ENCODE results near the gene PPP4R3A. TPM values are rescaled to one million over a fixed set of nuclear protein-coding genes. Genes with fewer than 3 reads are reported as not detected.
"Not testable (repeated sequence)": the region's sequence is repeated elsewhere in the genome, so short reads cannot be mapped to it uniquely, and the experiment has no call there.

The PPP4R3A gene
- total RNA-seq, 1 experiment from 2014 or later: 61.8 TPM

DNA sequence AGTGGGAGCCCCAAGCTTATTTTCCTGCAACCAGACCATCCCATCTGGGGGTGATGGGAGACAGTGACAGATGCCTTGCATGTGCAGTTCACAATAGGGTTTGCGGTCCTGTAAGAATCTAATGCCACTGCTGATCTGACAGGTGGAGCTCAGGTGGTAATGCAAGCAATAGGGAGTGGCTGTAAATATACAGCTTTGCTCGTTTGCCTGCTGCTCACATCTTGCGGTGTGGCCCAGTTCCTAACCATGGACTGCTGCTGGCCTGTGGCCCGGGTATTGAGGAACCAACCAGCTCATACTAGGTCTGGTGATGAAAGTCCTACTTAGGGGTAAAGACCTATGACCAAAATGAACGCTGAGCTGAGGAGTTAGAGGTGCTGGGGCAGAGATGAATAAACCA lies 56.4 kb downstream of the PPP4R3A start:
- no peak for DNase-seq (ENCODE audit: low read depth in 1 of 2, low spot score in 2 of 2)
- Histone ChIP-seq H3K9me3 (replicated peaks) (no peaks in the 10 kb centered on the region), H3K36me3 (peaks cover 34% of the 10 kb centered on the region), H3K27me3 (replicated peaks) (no peaks in the 10 kb centered on the region), H3K4me3 (no peak overlapping the region), H3K27ac (no peak overlapping the region), H3K4me1 (replicated peaks) (no peaks in the 10 kb centered on the region)

DNA sequence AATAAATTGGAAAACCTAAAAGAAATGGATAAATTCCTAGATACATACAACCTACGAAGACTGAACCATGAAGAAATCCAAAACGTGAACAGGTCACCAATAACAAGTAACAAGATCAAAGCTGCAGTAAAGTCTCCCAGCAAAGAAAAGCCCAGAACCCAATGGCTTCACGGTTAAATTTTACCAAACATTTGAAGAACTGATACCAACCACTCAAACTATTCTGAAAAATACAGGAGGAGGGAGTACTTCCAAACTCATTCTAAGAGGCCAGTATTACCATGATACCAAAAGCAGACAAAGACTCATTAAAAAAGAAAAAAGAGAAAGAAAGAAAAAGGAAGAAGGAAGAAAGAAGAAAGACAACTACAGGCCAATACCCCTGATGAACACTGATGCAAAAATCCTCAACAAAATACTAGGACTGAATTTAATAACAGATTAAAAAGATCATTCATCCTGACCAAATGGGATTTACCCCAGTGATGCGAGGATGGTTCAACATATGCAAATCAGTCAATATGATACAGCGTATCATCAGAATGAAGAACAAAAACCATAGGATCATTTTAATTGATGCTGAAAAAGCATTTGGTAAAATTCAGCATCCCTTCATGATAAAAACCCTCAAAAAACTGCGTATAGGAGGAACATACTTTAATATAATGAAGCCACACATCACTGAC lies 65.6 kb downstream of the PPP4R3A start:
- no peak for DNase-seq (ENCODE audit: low read depth in 1 of 2, low spot score in 2 of 2)
- Histone ChIP-seq H3K27ac (no peak overlapping the region), H3K36me3 (no peaks in the 10 kb centered on the region), H3K27me3 (replicated peaks) (no peaks in the 10 kb centered on the region; the same call in 1 of the 2 replicates), H3K9me3 (replicated peaks) (no peaks in the 10 kb centered on the region), H3K4me1 (replicated peaks) (no peaks in the 10 kb centered on the region), H3K4me3 (no peak overlapping the region)

DNA sequence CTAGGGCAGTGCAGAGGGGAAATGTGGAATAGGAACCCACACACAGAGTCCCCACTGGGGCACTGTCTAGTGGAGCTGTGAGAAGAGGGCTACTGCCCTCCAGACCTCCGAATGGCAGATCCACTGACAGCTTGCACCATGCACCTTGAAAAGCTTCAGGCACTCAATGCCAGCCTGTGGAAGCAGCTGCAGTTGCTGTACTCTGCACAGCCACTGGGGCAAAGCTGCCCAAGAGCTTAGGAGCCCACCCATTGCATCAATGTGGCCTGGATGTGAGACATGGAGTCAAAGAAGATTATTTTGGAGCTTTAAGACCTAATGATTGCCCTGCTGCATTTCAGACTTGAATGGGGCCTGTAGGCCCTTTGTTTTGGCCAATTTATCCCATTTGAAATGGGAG lies 70.8 kb downstream of the PPP4R3A start:
- Histone ChIP-seq H3K9me3 (replicated peaks) (no peaks in the 10 kb centered on the region), H3K4me1 (replicated peaks) (no peaks in the 10 kb centered on the region), H3K36me3 (no peaks in the 10 kb centered on the region), H3K27ac (no peak overlapping the region), H3K27me3 (replicated peaks) (no peaks in the 10 kb centered on the region), H3K4me3 (no peak overlapping the region)
- DNase-seq (ENCODE audit: low read depth in 1 of 2, low spot score in 2 of 2): no peak

DNA sequence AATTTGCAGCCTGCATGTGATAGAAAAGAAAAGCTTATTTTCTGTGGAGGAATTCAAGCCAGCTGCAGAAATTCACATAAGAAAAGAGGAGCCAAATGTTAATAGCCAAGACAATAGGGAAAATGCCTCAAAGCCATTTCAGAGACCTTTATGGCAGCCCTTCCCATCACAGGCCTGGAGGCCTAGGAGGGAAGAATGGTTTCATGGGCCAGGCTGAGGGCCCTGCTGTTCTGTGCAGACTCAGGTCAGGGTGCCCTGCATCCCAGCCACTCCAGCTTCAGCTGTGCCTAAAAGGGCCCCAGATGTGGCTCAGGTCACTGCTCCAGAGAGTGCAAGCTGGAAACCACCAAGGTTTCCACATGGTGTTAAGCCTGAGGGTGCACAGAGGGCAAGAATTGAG lies 71.3 kb downstream of the PPP4R3A start:
- Histone ChIP-seq H3K4me1 (replicated peaks) (no peaks in the 10 kb centered on the region), H3K27ac (no peak overlapping the region), H3K9me3 (replicated peaks) (no peaks in the 10 kb centered on the region), H3K36me3 (no peaks in the 10 kb centered on the region), H3K27me3 (replicated peaks) (no peaks in the 10 kb centered on the region), H3K4me3 (no peak overlapping the region)
- no peak for DNase-seq (ENCODE audit: low read depth in 1 of 2, low spot score in 2 of 2)

DNA sequence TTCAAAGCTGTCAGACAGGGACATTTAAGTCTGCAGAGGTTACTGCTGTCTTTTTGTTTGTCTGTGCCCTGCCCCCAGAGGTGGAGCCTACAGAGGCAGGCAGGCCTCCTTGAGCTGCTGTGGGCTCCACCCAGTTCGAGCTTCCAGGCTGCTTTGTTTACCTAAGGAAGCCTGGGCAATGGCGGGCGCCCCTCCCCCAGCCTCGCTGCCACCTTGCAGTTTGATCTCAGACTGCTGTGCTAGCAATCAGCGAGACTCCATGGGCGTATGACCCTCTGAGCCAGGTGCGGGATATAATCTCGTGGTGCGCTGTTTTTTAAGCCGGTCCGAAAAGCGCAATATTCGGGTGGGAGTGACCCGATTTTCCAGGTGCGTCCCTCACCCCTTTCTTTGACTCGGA lies 73.8 kb downstream of the PPP4R3A start:
- not testable (repeated sequence) for H3K36me3 ChIP-seq; DNase-seq (ENCODE audit: low read depth in 1 of 2, low spot score in 2 of 2); H3K9me3 ChIP-seq (replicated peaks); H3K4me1 ChIP-seq (replicated peaks); H3K27ac ChIP-seq; H3K4me3 ChIP-seq; H3K27me3 ChIP-seq (replicated peaks)

DNA sequence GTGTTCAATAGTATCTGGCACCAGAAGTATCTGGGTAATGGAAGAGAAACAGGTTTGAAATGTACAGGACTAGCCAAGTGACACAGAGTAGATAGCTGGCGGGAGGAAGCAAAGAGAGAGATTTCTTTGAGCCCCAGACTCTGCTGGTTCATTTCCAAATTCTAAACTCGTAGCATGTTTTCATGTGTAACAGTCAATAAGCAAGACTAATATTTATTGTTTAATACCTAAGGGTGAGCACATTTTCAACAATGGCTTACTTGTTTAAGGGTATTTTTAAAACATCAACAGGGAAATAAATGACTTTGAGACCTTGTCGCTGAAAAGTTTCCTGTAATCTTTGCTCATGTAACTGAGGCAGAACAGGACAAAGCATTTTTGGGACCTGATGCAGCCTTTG lies 80.7 kb downstream of the PPP4R3A start:
- H3K4me3 ChIP-seq: no peak overlapping the region
- no peaks in the 10 kb centered on the region for H3K9me3 ChIP-seq (replicated peaks)
- no peak overlapping the region for H3K27ac ChIP-seq
- DNase-seq (ENCODE audit: low read depth in 1 of 2, low spot score in 2 of 2): no peak
- no peaks in the 10 kb centered on the region for H3K27me3 ChIP-seq (replicated peaks)
- H3K36me3 ChIP-seq: no peaks in the 10 kb centered on the region
- H3K4me1 ChIP-seq (replicated peaks): no peaks in the 10 kb centered on the region

DNA sequence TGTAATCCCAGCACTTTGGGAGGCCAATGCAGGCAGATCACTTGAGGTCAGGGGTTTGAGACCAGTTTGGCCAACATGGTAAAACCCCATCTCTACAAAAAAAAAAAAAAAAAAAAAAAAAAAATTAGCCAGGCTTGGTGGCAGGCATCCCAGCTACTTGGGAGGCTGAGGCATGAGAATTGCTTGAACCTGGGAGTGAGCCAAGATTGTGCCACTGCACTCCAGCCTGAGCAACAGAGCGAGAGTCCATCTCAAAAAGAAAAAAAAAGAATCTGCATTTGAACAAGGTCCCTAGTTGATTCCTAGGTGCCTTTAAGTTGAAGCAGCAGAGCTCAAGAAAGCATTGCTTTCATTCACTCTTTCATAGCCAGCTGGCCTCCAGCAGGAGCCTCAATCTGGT lies 81.2 kb downstream of the PPP4R3A start:
- H3K9me3 ChIP-seq (replicated peaks); H3K4me1 ChIP-seq (replicated peaks); H3K4me3 ChIP-seq; H3K27me3 ChIP-seq (replicated peaks); H3K27ac ChIP-seq; DNase-seq (ENCODE audit: low read depth in 1 of 2, low spot score in 2 of 2); H3K36me3 ChIP-seq: not testable (repeated sequence)

DNA sequence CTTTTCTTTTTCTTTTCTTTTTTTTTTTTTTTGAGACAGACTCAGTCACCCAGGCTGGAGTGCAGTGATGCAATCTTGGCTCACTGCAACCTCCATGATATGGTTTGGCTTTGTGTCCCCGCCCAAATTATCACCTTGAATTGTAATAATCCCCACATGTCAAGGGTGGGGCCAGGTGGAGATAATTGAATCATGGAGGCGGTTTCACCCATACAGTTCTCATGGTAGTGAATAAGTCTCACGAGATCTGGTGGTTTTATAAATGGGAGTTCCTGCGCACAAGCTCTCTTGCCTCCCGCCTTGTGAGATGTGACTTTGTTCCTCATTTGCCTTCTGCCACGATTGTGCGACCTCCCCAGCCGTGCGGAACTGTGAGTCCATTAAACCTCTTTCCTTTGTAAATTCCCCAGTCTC lies 84.6 kb downstream of the PPP4R3A start:
- not testable (repeated sequence) for H3K4me1 ChIP-seq (replicated peaks); H3K9me3 ChIP-seq (replicated peaks); H3K27ac ChIP-seq; H3K4me3 ChIP-seq; H3K36me3 ChIP-seq; DNase-seq (ENCODE audit: low read depth in 1 of 2, low spot score in 2 of 2); H3K27me3 ChIP-seq (replicated peaks)

DNA sequence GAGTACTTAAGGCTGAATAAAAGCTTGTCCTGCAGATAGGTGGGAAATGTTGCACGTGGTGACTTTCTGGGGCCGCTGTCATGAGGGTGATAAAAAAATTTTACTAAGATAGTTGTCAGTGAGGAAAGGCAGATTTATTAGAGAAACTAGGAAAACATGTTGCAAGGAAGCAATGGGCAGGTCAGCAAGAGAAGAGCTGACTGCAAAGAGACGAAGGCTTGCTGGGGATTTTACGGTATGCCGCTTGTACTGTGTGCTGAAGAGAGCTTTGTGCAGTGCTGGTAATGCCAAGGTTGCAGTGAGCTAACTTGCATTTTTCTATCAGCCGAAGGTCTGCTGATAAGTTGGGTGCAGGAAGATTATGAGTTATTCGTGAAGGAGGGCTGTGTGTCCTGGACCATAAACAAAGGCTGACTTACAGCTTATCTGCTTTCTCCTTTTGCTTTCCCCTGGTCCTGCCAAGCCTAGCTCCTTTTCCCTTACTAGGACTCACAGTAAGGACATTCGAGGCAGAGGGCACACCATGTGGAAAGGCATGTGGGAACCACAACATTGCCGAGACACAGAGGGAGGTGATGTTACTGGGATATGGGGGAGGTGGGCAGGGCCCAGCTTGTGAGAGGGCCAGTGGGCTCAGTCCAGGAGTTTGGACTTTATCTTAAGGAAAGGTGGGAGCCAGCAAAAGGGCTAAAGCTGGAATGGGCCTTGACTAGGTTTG lies 85.1 kb downstream of the PPP4R3A start:
- no peak overlapping the region for H3K4me3 ChIP-seq
- no peak for DNase-seq (ENCODE audit: low read depth in 1 of 2, low spot score in 2 of 2)
- H3K27ac ChIP-seq: no peak overlapping the region
- no peaks in the 10 kb centered on the region for H3K36me3 ChIP-seq
- no peaks in the 10 kb centered on the region for H3K27me3 ChIP-seq (replicated peaks)
- H3K9me3 ChIP-seq (replicated peaks): no peaks in the 10 kb centered on the region
- no peaks in the 10 kb centered on the region for H3K4me1 ChIP-seq (replicated peaks)

DNA sequence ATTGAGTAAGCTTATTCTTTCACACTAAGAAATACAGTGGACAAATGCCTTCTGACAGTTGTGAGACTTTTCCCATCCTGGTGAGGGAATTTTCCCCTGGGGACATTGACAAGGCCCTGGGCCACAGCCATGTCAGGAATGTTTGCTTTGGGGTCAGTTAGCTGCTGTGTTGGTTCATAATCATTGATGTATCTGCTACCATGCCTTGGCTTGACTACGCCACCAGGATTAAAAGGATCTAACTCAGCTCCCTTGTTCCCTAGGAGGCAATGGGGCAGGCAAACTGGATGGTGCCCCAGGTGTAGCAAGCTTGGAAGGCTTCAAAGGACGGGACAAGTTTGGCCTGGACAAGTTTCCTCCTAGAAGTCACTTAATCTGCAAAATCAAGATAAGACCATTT lies 89.4 kb downstream of the PPP4R3A start:
- Histone ChIP-seq H3K4me1 (replicated peaks) (peaks cover 11% of the 10 kb centered on the region), H3K27me3 (replicated peaks) (peaks cover 36% of the 10 kb centered on the region), H3K9me3 (replicated peaks) (no peaks in the 10 kb centered on the region), H3K4me3 (no peak overlapping the region), H3K27ac (no peak overlapping the region), H3K36me3 (no peaks in the 10 kb centered on the region)
- DNase-seq (ENCODE audit: low read depth in 1 of 2, low spot score in 2 of 2): no peak

DNA sequence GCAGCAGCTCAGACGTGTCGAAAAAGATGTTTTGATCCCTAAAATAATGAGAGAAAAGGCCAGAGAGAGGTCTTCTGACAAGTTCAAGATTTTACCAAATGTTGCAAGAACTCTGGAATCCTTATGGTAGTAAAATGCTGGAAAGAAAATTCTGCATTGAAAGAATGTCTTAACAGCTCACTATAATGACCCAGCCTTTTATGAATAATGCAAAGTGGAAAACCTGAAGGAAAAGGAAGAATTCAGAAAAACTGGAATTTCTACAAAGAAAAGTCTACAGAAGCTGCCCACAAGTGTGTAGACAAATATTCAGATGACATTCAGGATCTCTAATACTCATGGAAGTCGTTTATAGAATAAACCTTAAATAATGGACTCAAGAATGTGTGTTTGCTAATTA lies 90.7 kb downstream of the PPP4R3A start:
- Histone ChIP-seq H3K9me3 (replicated peaks) (no peaks in the 10 kb centered on the region), H3K27ac (no peak overlapping the region), H3K4me1 (replicated peaks) (peaks cover 11% of the 10 kb centered on the region), H3K27me3 (replicated peaks) (peaks cover 42% of the 10 kb centered on the region), H3K36me3 (no peaks in the 10 kb centered on the region), H3K4me3 (no peak overlapping the region)
- no peak for DNase-seq (ENCODE audit: low read depth in 1 of 2, low spot score in 2 of 2)

DNA sequence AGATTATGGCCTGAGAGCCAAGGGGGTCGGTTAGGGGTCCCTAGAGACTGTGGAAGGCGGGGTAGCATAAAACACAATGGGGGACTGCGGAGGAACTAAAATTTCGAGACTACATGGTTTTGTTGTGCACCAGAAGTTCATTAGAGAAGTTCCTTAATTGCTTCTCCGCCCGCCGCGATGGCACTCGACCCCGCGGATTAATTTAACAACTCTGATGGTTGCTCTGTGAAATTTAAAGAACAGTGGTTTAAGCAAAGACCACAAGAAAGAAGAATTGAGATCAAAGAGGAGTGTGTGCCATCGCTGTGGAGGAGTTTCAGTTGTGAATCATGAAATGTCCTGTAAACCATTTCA lies 91.1 kb downstream of the PPP4R3A start:
- Histone ChIP-seq H3K27me3 (replicated peaks) (peaks cover 42% of the 10 kb centered on the region), H3K9me3 (replicated peaks) (no peaks in the 10 kb centered on the region), H3K27ac (no peak overlapping the region), H3K4me1 (replicated peaks) (peaks cover 11% of the 10 kb centered on the region), H3K4me3 (no peak overlapping the region), H3K36me3 (no peaks in the 10 kb centered on the region)
- no peak for DNase-seq (ENCODE audit: low read depth in 1 of 2, low spot score in 2 of 2)

DNA sequence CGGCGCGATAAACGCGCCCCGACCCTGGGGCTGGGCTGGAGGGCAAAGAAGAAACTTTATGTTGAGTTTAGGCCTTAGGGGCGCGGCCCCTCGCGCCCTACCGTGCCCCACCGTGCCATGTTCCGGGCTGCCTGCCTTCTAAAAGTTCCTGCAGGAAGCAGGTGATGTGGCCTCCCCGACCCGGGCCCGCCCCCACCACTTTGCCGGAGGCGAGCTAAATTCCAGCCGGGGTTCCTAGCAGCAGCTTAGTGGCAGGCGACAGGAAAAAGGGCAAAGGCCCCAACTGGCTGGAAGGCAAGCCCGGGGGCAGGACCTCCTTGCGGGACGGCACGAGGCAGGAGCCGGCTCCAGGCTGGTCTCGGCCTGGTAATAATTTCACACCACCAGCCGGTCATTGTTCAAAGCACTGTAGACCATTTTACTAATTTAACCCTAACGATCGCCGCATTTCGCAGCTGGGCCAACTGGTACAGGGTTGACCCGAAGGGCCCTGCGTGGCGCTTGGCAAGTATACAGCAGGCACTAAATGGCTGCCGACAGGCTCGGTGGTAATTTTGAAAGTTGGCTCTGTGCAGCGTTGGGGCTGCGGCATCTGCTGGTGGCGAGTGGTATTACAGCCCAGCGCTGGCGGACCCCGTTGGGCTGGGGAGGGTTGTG lies 91.6 kb downstream of the PPP4R3A start:
- DNase-seq (ENCODE audit: low read depth in 1 of 2, low spot score in 2 of 2): peak in 1 of 2 experiments; percentile 32
- H3K27ac ChIP-seq: no peak overlapping the region
- no peaks in the 10 kb centered on the region for H3K9me3 ChIP-seq (replicated peaks)
- peaks cover 11% of the 10 kb centered on the region for H3K4me1 ChIP-seq (replicated peaks)
- H3K4me3 ChIP-seq: 0 out of 2 replicates have a peak overlapping the region, but pooled peaks have one; percentile 11
- H3K36me3 ChIP-seq: no peaks in the 10 kb centered on the region
- peaks cover 42% of the 10 kb centered on the region for H3K27me3 ChIP-seq (replicated peaks)

DNA sequence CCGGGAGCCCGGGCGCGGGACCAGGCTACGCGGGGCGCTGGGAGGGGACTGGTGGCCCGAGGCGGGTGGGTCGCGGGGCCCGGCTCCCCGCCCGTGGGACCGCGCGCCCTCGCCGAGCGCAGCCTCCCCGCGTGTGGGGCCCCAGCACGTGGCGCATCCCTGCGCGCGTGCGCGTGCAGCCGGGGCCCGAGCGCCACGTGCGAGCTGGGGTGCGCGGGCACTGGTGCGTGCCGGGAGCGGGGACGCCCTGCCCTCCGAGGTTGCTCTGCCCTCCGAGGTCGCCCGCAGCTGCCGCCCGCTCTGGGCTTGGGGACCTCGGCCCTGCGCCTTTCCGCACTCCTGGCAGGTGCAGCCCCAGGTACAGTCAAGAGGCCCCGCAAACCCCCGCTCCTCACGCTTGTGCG lies 92.1 kb downstream of the PPP4R3A start:
- Histone ChIP-seq H3K9me3 (replicated peaks) (no peaks in the 10 kb centered on the region), H3K27me3 (replicated peaks) (peaks cover 42% of the 10 kb centered on the region), H3K27ac (no peak overlapping the region), H3K36me3 (no peaks in the 10 kb centered on the region), H3K4me3 (peak overlapping the region; percentile 18), H3K4me1 (replicated peaks) (peaks cover 11% of the 10 kb centered on the region)
- DNase-seq (ENCODE audit: low read depth in 1 of 2, low spot score in 2 of 2): no peak

All from SJSA1 (cell line).